NCI-H1417 (cell line): ENCODE results near the gene COBLL1.

ENCODE experiments used
- DNase-seq, 3 experiments: peaks; one replicate each; lab custom pipeline; 2025; lab: John Stamatoyannopoulos, UW

COBLL1 gene

GRCh38 chr2:164688896-164689419, 152.7 kb downstream of the COBLL1 start:
- peak in 2 of 3 experiments; percentile 13 to 78 for DNase-seq

- DNase-seq = no peak
These were observed 160.6 kb downstream of the COBLL1 start for GRCh38 chr2:164681009-164681408.

GRCh38 chr2:164678631-164679149, 162.9 kb downstream of the COBLL1 start:
- no peak for DNase-seq

- no peak for DNase-seq
These were observed 163.9 kb downstream of the COBLL1 start for GRCh38 chr2:164677733-164678132.

- DNase-seq = no peak
These were observed 164.4 kb downstream of the COBLL1 start for GRCh38 chr2:164677271-164677670.

GRCh38 chr2:164675687-164676086, 165.9 kb downstream of the COBLL1 start:
- peak in 1 of 3 experiments; percentile 37 for DNase-seq

GRCh38 chr2:164675027-164675426, 166.6 kb downstream of the COBLL1 start:
- no peak for DNase-seq

- DNase-seq = no peak
These were observed 169.8 kb downstream of the COBLL1 start for GRCh38 chr2:164671664-164672396.

- DNase-seq = no peak
These were observed 172.3 kb downstream of the COBLL1 start for GRCh38 chr2:164669291-164669690.

GRCh38 chr2:164667566-164667965, 174.1 kb downstream of the COBLL1 start:
- no peak for DNase-seq

GRCh38 chr2:164664070-164664469, 177.6 kb downstream of the COBLL1 start:
- DNase-seq = no peak

GRCh38 chr2:164662868-164663631, 178.6 kb downstream of the COBLL1 start:
- DNase-seq = no peak

- DNase-seq = no peak
These were observed 179.6 kb downstream of the COBLL1 start for GRCh38 chr2:164662066-164662465.

- peak in 1 of 3 experiments; percentile 0 for DNase-seq
These were observed 180.3 kb downstream of the COBLL1 start for GRCh38 chr2:164661349-164661748.

- no peak for DNase-seq
These were observed 184.5 kb downstream of the COBLL1 start for GRCh38 chr2:164657129-164657528.

GRCh38 chr2:164655750-164656149, 185.9 kb downstream of the COBLL1 start:
- DNase-seq = no peak

- DNase-seq = no peak
These were observed 186.3 kb downstream of the COBLL1 start for GRCh38 chr2:164655336-164655735.

GRCh38 chr2:164651361-164651760, 190.3 kb downstream of the COBLL1 start:
- no peak for DNase-seq

GRCh38 chr2:164644036-164644700, 197.5 kb downstream of the COBLL1 start:
- no peak for DNase-seq

GRCh38 chr2:164642946-164643555, 198.6 kb downstream of the COBLL1 start:
- no peak for DNase-seq

- DNase-seq = no peak
These were observed 199.4 kb downstream of the COBLL1 start for GRCh38 chr2:164642268-164642667.
